CD4-positive, alpha-beta T cell (primary cell): ENCODE results near the gene ZNF865. TPM values are rescaled to one million over a fixed set of nuclear protein-coding genes. Genes with fewer than 3 reads are reported as not detected.
"Not testable (repeated sequence)": the region's sequence is repeated elsewhere in the genome, so short reads cannot be mapped to it uniquely, and the experiment has no call there.

Experiments used
- ATAC-seq: fragments of 200-7000 bp; cut with Tn5 transposase; one replicate; pipeline ENCODE4 v1.10.0; 2022; ENCODE audit warnings: mild to moderate bottlenecking; ENCODE audit not compliant: poor library complexity
- CTCF ChIA-PET: fragments of 350-600 bp; sonication (Branson Sonifier 250); formaldehyde crosslinking; loops from one replicate; lab custom pipeline; 2021; ENCODE audit warnings: antibody characterized with exemption, inconsistent platforms; lab: Charles Lee
- POLR2A ChIA-PET: fragments of 350-600 bp; sonication (Branson Sonifier 250); formaldehyde crosslinking; loops from one replicate; lab custom pipeline; 2021; ENCODE audit warnings: antibody characterized with exemption, inconsistent platforms; lab: Charles Lee
- DNase-seq, 14 experiments: peaks; one replicate each; pipeline ENCODE4 v3.0.0-alpha.2; 2013 to 2020; ENCODE audit warnings: mixed read lengths in 2 of 14
- H3K27ac ChIP-seq, 2 donors: one replicate each; pipeline versions ENCODE4 v1.5.1 to v1.7.0; 2013; ENCODE audit warnings: low read length in 2 of 2, low read depth in 1 of 2, mild to moderate bottlenecking in 1 of 2
- H3K27me3 ChIP-seq, 2 experiments: 1 replicate in 1 of 2; 2 replicates in 1 of 2; pipeline versions ENCODE4 v1.6.1 to v1.7.0; 2013; ENCODE audit warnings: low read length in 2 of 2, control low read depth in 1 of 2, mild to moderate bottlenecking in 1 of 2, moderate library complexity in 1 of 2; ENCODE audit not compliant: insufficient read depth in 2 of 2, control insufficient read depth in 1 of 2
- H3K36me3 ChIP-seq: one replicate; pipeline ENCODE4 v1.6.1; 2013; ENCODE audit warnings: low read length, control low read depth; ENCODE audit not compliant: insufficient read depth
- H3K4me1 ChIP-seq: one replicate; pipeline ENCODE4 v1.6.1; 2013; ENCODE audit warnings: low read length, control low read depth; ENCODE audit not compliant: insufficient read depth
- H3K4me3 ChIP-seq: one replicate; pipeline ENCODE4 v1.5.1; 2013; ENCODE audit warnings: mild to moderate bottlenecking, low read length, moderate library complexity
- H3K9me3 ChIP-seq, 2 experiments: 1 replicate in 1 of 2; 2 replicates in 1 of 2; pipeline versions ENCODE4 v1.6.1 to v1.7.0; 2013; ENCODE audit warnings: low read length in 2 of 2, mild to moderate bottlenecking in 2 of 2, control low read depth in 1 of 2, moderate library complexity in 1 of 2; ENCODE audit not compliant: control insufficient read depth in 1 of 2, insufficient read depth in 1 of 2
- H3K27ac Mint-ChIP-seq: one replicate; pipeline ENCODE4 v1.8.0; 2020; ENCODE audit warnings: mixed read lengths
- H3K27me3 Mint-ChIP-seq: one replicate; pipeline ENCODE4 v1.8.0; 2021; ENCODE audit warnings: mixed read lengths
- H3K36me3 Mint-ChIP-seq: one replicate; pipeline ENCODE4 v1.8.0; 2021; ENCODE audit warnings: low read depth, mixed read lengths
- H3K4me1 Mint-ChIP-seq: one replicate; pipeline ENCODE4 v1.8.0; 2021; ENCODE audit warnings: low read depth, mixed read lengths
- H3K4me3 Mint-ChIP-seq: one replicate; pipeline ENCODE4 v1.8.0; 2020; ENCODE audit warnings: mild to moderate bottlenecking, mixed read lengths
- H3K9me3 Mint-ChIP-seq: one replicate; pipeline ENCODE4 v1.8.0; 2020; ENCODE audit warnings: mixed read lengths
- CTCF ChIP-seq: fragments of 200-600 bp; IDR thresholded peaks from one replicate; pipeline ENCODE4 v1.8.0; 2022; ENCODE audit warnings: antibody characterized with exemption, mild to moderate bottlenecking
- intact Hi-C, 2 experiments: fragments of 100-400 bp; cut with DNase I in 1 of 2; cut with micrococcal nuclease in 1 of 2; formaldehyde crosslinking; loops; one replicate each; pipeline versions ENCODE4 v1.15.1 to v1.9.0; 2023 to 2025; cut with DNase I, micrococcal nuclease
- total RNA-seq, 174 experiments: library from RNA in 2 of 174; stranded (reverse) in 2 of 174; gene quantifications; one replicate each; pipeline ENCODE4 v1.2.3 and lab custom pipeline; 2021 to 2026

ZNF865 gene
- total RNA-seq, 2 experiments from 2014 or later: 12.0 to 12.9 TPM

GRCh38 chr19:55566823-55567222 is 38.6 kb upstream of the ZNF865 start:
- no peaks in the 10 kb centered on the region for H3K27me3 ChIP-seq
- POLR2A ChIA-PET: no interaction called here

GRCh38 chr19:55567708-55568328 is 37.6 kb upstream of the ZNF865 start:
- H3K27ac Mint-ChIP-seq: no peak overlapping the region
- Histone ChIP-seq H3K4me3 (no peak overlapping the region), H3K4me1 (no peaks in the 10 kb centered on the region), H3K36me3 (no peaks in the 10 kb centered on the region), H3K27ac (no peak overlapping the region), H3K27me3 (no peaks in the 10 kb centered on the region), H3K9me3 (peaks cover 0 to 8% of the 10 kb centered on the region in 2 experiments)
- no peak overlapping the region for H3K4me3 Mint-ChIP-seq
- H3K27me3 Mint-ChIP-seq: peaks cover 13% of the 10 kb centered on the region
- H3K36me3 Mint-ChIP-seq: no peaks in the 10 kb centered on the region
- intact Hi-C loops: no loop called here
- H3K4me1 Mint-ChIP-seq: no peaks in the 10 kb centered on the region
- POLR2A ChIA-PET: no interaction called here
- DNase-seq: no peak
- no peak for ATAC-seq
- H3K9me3 Mint-ChIP-seq: no peaks in the 10 kb centered on the region
- no peak for TF ChIP-seq CTCF
- CTCF ChIA-PET: no interaction called here

More at GRCh38 chr19:55566823-55567222, 38.6 kb upstream of the ZNF865 start:
- Mint-ChIP-seq H3K4me3 (no peak overlapping the region), H3K4me1 (no peaks in the 10 kb centered on the region), H3K36me3 (no peaks in the 10 kb centered on the region), H3K9me3 (no peaks in the 10 kb centered on the region), H3K27me3 (peaks cover 13% of the 10 kb centered on the region), H3K27ac (no peak overlapping the region)
- H3K4me1 ChIP-seq: no peaks in the 10 kb centered on the region
- no peaks in the 10 kb centered on the region for H3K36me3 ChIP-seq
- CTCF ChIA-PET: no interaction called here
- TF ChIP-seq CTCF: no peak
- H3K4me3 ChIP-seq: no peak overlapping the region
- ATAC-seq: no peak
- H3K9me3 ChIP-seq: peaks cover 0 to 8% of the 10 kb centered on the region in 2 experiments
- no peak for DNase-seq
- intact Hi-C loops: no loop called here
- no peak overlapping the region for H3K27ac ChIP-seq

GRCh38 chr19:55569477-55569876 is 36.0 kb upstream of the ZNF865 start:
- DNase-seq, H3K27me3 Mint-ChIP-seq, CTCF ChIA-PET, H3K4me3 ChIP-seq, H3K27ac Mint-ChIP-seq, H3K27ac ChIP-seq, ATAC-seq, H3K9me3 Mint-ChIP-seq, H3K27me3 ChIP-seq, intact Hi-C loops, H3K9me3 ChIP-seq, H3K4me1 ChIP-seq, H3K4me3 Mint-ChIP-seq, POLR2A ChIA-PET, H3K36me3 Mint-ChIP-seq, H3K36me3 ChIP-seq, H3K4me1 Mint-ChIP-seq: not testable (repeated sequence)

GRCh38 chr19:55573929-55574328 is 31.5 kb upstream of the ZNF865 start:
- ATAC-seq, H3K27ac Mint-ChIP-seq, intact Hi-C loops, H3K4me1 ChIP-seq, H3K27ac ChIP-seq, H3K4me1 Mint-ChIP-seq, POLR2A ChIA-PET, DNase-seq, H3K9me3 Mint-ChIP-seq, H3K4me3 ChIP-seq, H3K27me3 Mint-ChIP-seq, H3K4me3 Mint-ChIP-seq, H3K27me3 ChIP-seq, CTCF ChIA-PET, H3K36me3 ChIP-seq: not testable (repeated sequence)
- peaks cover 0 to 22% of the 10 kb centered on the region in 2 experiments for H3K9me3 ChIP-seq
- peaks cover 11% of the 10 kb centered on the region for H3K36me3 Mint-ChIP-seq
